ENCODE results near the gene DYNC2H1. TPM values are rescaled to one million over a fixed set of nuclear protein-coding genes. Genes with fewer than 3 reads are reported as not detected.

Gene DYNC2H1
- total and polyA plus RNA-seq, 12 donors: 11.0 to 30.6 (median 18.9) TPM

- H3K9me3 ChIP-seq (replicated peaks in 1 of 3): no peaks in the 10 kb centered on the region
- no peak overlapping the region for H3K27ac ChIP-seq
- H3K27me3 ChIP-seq: no peaks in the 10 kb centered on the region
- H3K4me3 ChIP-seq: no peak overlapping the region
- H3K4me1 ChIP-seq (replicated peaks in 1 of 2): no peaks in the 10 kb centered on the region
- no peak for DNase-seq
- no peak for TF ChIP-seq POLR2A (IDR thresholded peaks at IDR 0.05)
- no peak for TF ChIP-seq CTCF (IDR thresholded peaks at IDR 0.05)
- no peaks in the 10 kb centered on the region for H3K36me3 ChIP-seq (replicated peaks in 1 of 2)
- WGBS, 4 donors: 69 to 91% (median 85%) methylated on average over 1 of the region's 1 CpG
- intact Hi-C loops (cut with DNase I): no loop called here
Measured at GRCh38 chr11:103340956-103341355, 231.7 kb downstream of the DYNC2H1 start.

- DNase-seq: no peak
- no peaks in the 10 kb centered on the region for H3K9me3 ChIP-seq (replicated peaks in 1 of 3)
- no peak for TF ChIP-seq POLR2A (IDR thresholded peaks at IDR 0.05)
- no peak for TF ChIP-seq CTCF (IDR thresholded peaks at IDR 0.05)
- no peak overlapping the region for H3K27ac ChIP-seq
- H3K27me3 ChIP-seq: no peaks in the 10 kb centered on the region
- WGBS, 4 donors: 35 to 90% (median 66%) methylated on average over 4 of the region's 4 CpGs
- no peaks in the 10 kb centered on the region for H3K4me1 ChIP-seq (replicated peaks in 1 of 2)
- intact Hi-C loops (cut with DNase I): no loop called here
- H3K4me3 ChIP-seq: no peak overlapping the region
- H3K36me3 ChIP-seq (replicated peaks in 1 of 2): no peaks in the 10 kb centered on the region
Measured at GRCh38 chr11:103344886-103345285, 235.7 kb downstream of the DYNC2H1 start.

- Histone ChIP-seq H3K36me3 (replicated peaks in 1 of 2) (no peaks in the 10 kb centered on the region), H3K9me3 (replicated peaks in 1 of 3) (peaks cover 0 to 1% (median 0%) of the 10 kb centered on the region in 3 donors), H3K4me1 (replicated peaks in 1 of 2) (no peaks in the 10 kb centered on the region), H3K27me3 (no peaks in the 10 kb centered on the region), H3K27ac (no peak overlapping the region), H3K4me3 (no peak overlapping the region)
- no peak for DNase-seq
- WGBS, 4 donors: 94 to 98% (median 97%) methylated on average over 2 of the region's 2 CpGs
- TF ChIP-seq POLR2A (IDR thresholded peaks at IDR 0.05) (no peak), CTCF (IDR thresholded peaks at IDR 0.05) (no peak)
- intact Hi-C loops (cut with DNase I): no loop called here
Measured at GRCh38 chr11:103349595-103349994, 240.4 kb downstream of the DYNC2H1 start.

- Histone ChIP-seq H3K36me3 (replicated peaks in 1 of 2) (no peaks in the 10 kb centered on the region), H3K27me3 (no peaks in the 10 kb centered on the region), H3K4me1 (replicated peaks in 1 of 2) (no peaks in the 10 kb centered on the region), H3K9me3 (replicated peaks in 1 of 3) (peaks cover 0 to 9% (median 0%) of the 10 kb centered on the region in 3 donors), H3K4me3 (no peak overlapping the region), H3K27ac (no peak overlapping the region)
- DNase-seq: no peak
- TF ChIP-seq POLR2A (IDR thresholded peaks at IDR 0.05) (no peak), CTCF (IDR thresholded peaks at IDR 0.05) (no peak)
- intact Hi-C loops (cut with DNase I): no loop called here
Measured at GRCh38 chr11:103354656-103355055, 245.4 kb downstream of the DYNC2H1 start.

Measured in adrenal gland (tissue), 12 donors.